GM20000 (cell line): ENCODE measurements around the gene NTF4.
A peak's percentile ranks its signal among the peaks of the same experiment; 100 is the strongest.
"Not testable (repeated sequence)": the region's sequence is repeated elsewhere in the genome, so short reads cannot be mapped to it uniquely, and the experiment has no call there.

Experiments
- DNase-seq: peaks from one replicate; pipeline ENCODE4 v3.0.0; 2012; ENCODE audit warnings: low spot score
- TF ChIP-seq, protein P1 (sequence below): IDR thresholded peaks from 2 replicates; pipeline ENCODE4 v1.5.1; 2012; ENCODE audit warnings: mild to moderate bottlenecking, control low read depth; ENCODE audit errors: extremely low read depth, missing control alignments

The NTF4 gene

DNA sequence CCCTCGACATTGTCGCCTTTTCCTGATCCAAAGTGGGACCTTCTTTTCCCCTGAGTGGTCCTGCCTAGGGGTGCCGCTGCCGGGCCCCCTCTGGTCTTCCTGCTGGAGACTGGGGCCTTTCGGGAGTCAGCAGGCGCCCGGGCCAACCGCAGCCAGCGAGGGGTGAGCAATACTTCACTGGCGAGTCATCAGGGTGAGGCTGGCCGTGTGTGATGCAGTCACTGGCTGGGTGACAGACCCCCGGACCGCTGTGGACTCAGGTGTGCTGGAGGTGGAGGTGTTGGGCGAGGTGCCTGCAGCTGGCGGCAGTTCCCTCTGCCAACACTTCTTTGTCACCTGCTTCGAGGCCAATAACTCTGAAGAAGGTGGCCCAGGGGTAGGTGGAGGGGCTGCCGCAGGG, 22.4 kb downstream of the NTF4 start:
- TF ChIP-seq, protein P1, sequence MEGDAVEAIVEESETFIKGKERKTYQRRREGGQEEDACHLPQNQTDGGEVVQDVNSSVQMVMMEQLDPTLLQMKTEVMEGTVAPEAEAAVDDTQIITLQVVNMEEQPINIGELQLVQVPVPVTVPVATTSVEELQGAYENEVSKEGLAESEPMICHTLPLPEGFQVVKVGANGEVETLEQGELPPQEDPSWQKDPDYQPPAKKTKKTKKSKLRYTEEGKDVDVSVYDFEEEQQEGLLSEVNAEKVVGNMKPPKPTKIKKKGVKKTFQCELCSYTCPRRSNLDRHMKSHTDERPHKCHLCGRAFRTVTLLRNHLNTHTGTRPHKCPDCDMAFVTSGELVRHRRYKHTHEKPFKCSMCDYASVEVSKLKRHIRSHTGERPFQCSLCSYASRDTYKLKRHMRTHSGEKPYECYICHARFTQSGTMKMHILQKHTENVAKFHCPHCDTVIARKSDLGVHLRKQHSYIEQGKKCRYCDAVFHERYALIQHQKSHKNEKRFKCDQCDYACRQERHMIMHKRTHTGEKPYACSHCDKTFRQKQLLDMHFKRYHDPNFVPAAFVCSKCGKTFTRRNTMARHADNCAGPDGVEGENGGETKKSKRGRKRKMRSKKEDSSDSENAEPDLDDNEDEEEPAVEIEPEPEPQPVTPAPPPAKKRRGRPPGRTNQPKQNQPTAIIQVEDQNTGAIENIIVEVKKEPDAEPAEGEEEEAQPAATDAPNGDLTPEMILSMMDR: no peak
- DNase-seq: no peak

DNA sequence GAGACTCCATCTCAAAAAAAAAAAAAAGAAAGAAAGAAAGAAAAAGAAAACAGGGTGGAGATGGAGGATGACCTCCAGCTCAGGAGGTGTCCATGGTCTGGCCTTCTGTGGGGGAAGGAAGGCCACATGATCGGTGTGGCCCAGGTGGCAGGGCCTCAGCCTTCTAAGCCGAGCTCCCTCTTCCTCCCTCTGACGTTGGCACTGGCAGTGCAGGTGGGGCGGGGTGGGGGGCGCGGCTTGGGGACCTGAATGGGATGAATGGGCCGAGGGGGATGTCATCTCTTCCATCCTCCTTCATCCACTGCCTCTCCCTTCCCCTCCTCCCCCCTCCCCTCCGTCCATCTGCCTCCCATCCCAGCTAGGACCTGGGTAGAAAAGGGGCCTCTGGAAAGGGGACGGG, 24.9 kb downstream of the NTF4 start:
- DNase-seq: not testable (repeated sequence)

DNA sequence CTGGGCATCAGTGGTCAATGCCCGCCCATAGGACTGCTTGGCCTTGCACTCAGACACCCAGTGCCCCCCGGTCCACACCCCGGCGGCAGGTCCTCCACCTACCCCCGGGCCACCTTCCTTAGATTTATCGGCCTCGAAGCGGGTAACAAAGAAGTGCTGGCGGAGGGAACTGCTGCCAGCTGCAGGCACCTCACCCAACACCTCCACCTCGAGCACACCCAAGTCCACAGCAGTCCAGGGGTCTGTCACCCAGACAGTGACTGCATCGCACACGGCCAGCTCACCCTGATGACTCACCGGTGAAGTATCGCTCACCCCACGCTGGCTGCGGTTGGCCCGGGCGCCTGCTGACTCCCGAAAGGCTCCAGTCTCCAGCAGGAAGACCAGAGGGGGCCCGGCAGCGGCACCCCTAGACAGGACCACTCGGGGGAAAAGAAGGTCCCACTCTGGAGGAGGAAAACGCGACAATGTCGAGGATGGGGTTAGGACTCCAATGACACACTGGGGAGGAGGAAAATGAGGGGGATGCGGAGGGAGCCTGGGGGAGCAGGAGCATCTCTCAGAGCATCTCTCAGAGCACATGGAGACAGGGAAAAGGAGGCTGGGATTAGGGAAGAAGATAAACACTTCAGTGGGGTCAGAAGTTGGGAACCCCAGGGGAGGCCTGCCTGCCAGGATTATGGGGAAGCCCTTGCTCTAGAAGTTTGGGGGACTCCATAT, 25.9 kb downstream of the NTF4 start:
- DNase-seq: not testable (repeated sequence)

DNA sequence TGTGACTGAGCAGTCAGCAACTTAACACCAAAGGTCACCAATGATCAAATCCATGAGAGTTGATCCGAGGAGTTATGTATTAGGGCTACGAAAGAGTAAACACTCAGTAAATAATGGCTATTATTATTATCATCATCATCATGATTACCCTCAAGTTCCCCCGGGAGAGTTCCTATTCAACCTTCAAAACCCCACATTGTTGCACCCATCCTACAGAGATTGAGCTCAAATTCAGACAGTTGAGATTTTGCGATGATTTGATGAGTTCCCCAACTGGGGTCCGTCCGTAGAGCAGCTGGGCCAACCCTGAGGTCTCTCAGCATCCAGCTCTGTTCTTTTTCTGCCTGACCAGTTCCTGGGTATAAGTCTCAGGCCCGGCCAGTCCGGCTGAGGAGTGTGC, 26.5 kb downstream of the NTF4 start:
- DNase-seq: not testable (repeated sequence)

- TF ChIP-seq, protein P1: peak; percentile 38
- peak; percentile 25 for DNase-seq
Measured at GRCh38 chr19:49036815-49037214, 27.8 kb downstream of the NTF4 start, which contains the start of gene CGB1. CGB1 (minus strand) TSS chr19:49036895; CDS start chr19:49036711, 184 bp downstream.

DNA sequence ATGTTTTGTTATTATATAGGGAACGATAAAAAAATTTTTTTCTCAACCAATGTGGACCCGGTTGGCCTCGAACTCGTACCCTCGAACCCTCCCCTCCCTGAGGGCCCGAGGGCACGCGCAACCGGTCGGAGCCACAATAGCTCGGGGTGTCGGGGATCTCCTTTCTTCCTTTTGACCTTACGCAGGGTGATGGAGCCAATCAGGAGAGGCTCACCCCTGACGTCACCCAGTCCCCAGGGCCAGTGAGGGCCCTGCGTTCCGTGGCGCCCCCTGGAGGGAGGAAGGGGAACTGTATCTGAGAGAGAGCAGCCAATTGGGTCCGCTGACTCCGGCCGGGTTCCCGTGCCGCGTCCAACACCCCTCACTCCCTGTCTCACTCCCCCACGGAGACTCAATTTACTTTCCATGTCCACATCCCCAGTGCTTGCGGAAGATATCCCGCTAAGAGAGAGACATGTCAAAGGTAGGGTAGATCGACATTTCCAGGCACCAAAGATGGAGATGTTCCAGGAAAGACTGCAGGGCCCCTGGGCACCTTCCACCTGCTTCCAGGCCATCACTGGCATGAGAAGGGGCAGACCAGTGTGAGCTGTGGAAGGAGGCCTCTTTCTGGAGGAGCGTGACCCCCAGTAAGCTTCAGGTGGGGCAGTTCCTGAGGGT, 32.8 kb downstream of the NTF4 start, which contains the start of gene CGB2:
Gene CGB2, plus strand, starts transcription at position 249 of the 660 bp plus-strand sequence. Its CDS starts 206 bp downstream, at position 455.
- peak; percentile 68 for DNase-seq

DNA sequence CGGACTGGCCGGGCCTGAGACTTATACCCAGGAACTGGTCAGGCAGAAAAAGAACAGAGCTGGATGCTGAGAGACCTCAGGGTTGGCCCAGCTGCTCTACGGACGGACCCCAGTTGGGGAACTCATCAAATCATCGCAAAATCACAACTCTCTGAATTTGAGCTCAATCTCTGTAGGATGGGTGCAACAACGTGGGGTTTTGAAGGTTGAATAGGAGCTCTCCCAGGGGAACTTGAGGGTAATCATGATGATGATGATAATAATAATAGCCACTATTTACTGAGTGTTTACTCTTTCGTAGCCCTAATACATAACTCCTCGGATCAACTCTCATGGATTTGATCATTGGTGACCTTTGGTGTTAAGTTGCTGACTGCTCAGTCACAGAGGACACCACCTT, 34.3 kb downstream of the NTF4 start:
- DNase-seq: not testable (repeated sequence)

- not testable (repeated sequence) for DNase-seq
Measured at GRCh38 chr19:49029749-49030148, 34.9 kb downstream of the NTF4 start.

DNA sequence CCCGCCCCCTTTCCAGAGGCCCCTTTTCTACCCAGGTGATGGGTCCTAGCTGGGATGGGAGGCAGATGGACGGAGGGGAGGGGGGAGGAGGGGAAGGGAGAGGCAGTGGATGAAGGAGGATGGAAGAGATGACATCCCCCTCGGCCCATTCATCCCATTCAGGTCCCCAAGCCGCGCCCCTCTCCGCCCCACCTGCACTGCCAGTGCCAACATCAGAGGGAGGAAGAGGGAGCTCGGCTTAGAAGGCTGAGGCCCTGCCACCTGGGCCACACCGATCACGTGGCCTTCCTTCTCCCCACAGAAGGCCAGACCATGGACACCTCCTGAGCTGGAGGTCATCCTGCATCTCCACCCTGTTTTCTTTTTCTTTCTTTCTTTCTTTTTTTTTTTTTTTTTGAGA, 35.9 kb downstream of the NTF4 start:
- not testable (repeated sequence) for DNase-seq

DNA sequence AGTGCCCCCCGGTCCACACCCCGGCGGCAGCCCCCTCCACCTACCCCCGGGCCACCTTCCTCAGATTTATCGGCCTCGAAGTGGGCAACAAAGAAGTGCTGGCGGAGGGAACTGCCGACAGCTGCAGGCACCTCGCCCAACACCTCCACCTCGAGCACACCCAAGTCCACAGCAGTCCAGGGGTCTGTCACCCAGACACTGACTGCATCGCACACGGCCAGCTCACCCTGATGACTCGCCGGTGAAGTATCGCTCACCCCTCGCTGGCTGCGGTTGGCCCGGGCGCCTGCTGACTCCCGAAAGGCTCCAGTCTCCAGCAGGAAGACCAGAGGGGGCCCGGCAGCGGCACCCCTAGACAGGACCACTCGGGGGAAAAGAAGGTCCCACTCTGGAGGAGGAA, 39.0 kb downstream of the NTF4 start:
- not testable (repeated sequence) for DNase-seq

DNA sequence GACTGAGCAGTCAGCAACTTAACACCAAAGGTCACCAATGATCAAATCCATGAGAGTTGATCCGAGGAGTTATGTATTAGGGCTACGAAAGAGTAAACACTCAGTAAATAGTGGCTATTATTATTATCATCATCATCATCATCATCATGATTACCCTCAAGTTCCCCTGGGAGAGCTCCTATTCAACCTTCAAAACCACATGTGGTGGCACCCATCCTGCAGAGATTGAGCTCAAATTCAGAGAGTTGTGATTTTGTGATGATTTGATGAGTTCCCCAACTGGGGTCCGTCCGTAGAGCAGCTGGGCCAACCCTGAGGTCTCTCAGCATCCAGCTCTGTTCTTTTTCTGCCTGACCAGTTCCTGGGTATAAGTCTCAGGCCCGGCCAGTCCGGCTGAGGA, 39.5 kb downstream of the NTF4 start:
- not testable (repeated sequence) for DNase-seq

DNA sequence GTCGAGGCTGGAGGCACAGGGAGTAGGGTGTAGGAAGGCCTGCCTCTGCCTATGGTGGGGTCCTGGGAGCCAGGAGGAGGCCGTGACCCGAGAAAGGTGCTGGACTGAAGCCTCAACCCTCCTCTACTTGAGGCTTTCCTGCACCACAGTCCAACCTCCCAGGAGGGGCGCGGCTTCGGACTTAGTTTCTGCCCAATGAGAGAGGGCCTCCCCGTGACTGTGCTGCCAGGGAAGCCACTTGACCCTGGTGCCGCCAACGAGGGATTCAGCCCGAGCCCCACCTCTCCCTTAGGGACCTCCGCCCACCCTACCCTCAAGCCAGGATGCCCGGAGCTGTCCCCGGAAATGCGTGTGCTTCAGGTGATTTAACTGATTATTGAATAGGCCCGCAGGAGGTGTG, 40.4 kb downstream of the NTF4 start, which contains the start of gene CGB3:
Gene CGB3, minus strand, starts transcription at position 101 of the 400 bp plus-strand sequence. CDS start 362 bp downstream, outside the sequence.
- not testable (repeated sequence) for DNase-seq

- no peak for DNase-seq
- TF ChIP-seq, protein P1: no peak
Measured at GRCh38 chr19:49022116-49022515, 42.5 kb downstream of the NTF4 start.
